ENCODE measurements around the gene RYR2.

- TF ChIP-seq GATA2 (IDR thresholded peaks at IDR 0.05; ENCODE audit: low read depth, low read length) (no peak), GATA3 (IDR thresholded peaks at IDR 0.05; ENCODE audit: low read depth, low read length) (no peak)
Measured at GRCh38 chr1:237745545-237745944, 703.6 kb downstream of the RYR2 start.

Data from SH-SY5Y (cell line).